Endothelial cell of umbilical vein (primary cell): ENCODE results near the gene CENPVL3. TPM values are rescaled to one million over a fixed set of nuclear protein-coding genes. Genes with fewer than 3 reads are reported as not detected.

Source experiments
- BruUV-seq: library from RNA; stranded (reverse); fragments of 400-500 nt; replicated peaks from 2 replicates; lab custom pipeline; 2021; lab: Mats Ljungman, UMichigan
- CTCF ChIA-PET: fragments of 300-600, 350-600 bp; sonication (Branson Sonifier 250); formaldehyde crosslinking; loops from one replicate; lab custom pipeline; 2021; ENCODE audit warnings: antibody characterized with exemption, inconsistent platforms; lab: Charles Lee
- POLR2A ChIA-PET: fragments of 300-600, 350-600 bp; sonication (Branson Sonifier 250); formaldehyde crosslinking; loops from one replicate; lab custom pipeline; 2021; ENCODE audit warnings: antibody characterized with exemption, inconsistent platforms; lab: Charles Lee
- DNase-seq: peaks from one replicate; pipeline ENCODE4 v3.0.0-alpha.2; 2011; ENCODE audit warnings: low read depth, low spot score
- FAIRE-seq: peaks from 2 replicates; lab custom pipeline; 2011; peaks lifted over from hg19 to GRCh38; lab: Jason Lieb, UNC
- H2AFZ ChIP-seq: 2 replicates; pipeline ENCODE4 v1.6.0; 2012; ENCODE audit warnings: low read depth, low read length, control low read depth, inconsistent platforms
- H3K27ac ChIP-seq: 2 replicates; pipeline ENCODE4 v1.5.1; 2011; ENCODE audit warnings: low read depth, mild to moderate bottlenecking, control low read depth, low read length, moderate library complexity; ENCODE audit not compliant: insufficient read depth
- H3K27me3 ChIP-seq, 2 experiments: 2 replicates each; pipeline versions ENCODE4 v1.6.0 to v1.6.1; 2011; ENCODE audit warnings: low read length in 2 of 2, mixed read lengths in 1 of 2; ENCODE audit not compliant: control insufficient read depth in 2 of 2, insufficient read depth in 2 of 2
- H3K36me3 ChIP-seq, 2 experiments: 2 replicates in 1 of 2; 3 replicates in 1 of 2; pipeline ENCODE4 v1.5.1; 2011; ENCODE audit warnings: low read length in 2 of 2, mild to moderate bottlenecking in 1 of 2, moderate library complexity in 1 of 2; ENCODE audit not compliant: control insufficient read depth in 2 of 2, insufficient read depth in 2 of 2; ENCODE audit errors: extremely low read depth in 1 of 2
- H3K4me1 ChIP-seq: 3 replicates; pipeline ENCODE4 v1.5.1; 2011; ENCODE audit warnings: mild to moderate bottlenecking, low read length; ENCODE audit not compliant: control insufficient read depth, insufficient read depth; ENCODE audit errors: extremely low read depth
- H3K4me2 ChIP-seq: 2 replicates; pipeline ENCODE4 v1.6.1; 2011; ENCODE audit warnings: low read length, control low read depth, mixed read lengths; ENCODE audit not compliant: insufficient read depth
- H3K4me3 ChIP-seq, 3 experiments: fragments of 200-600 bp in 1 of 3; sonication (generic), shearing (Covaris generic) in 1 of 3; replicated peaks in 1 of 3; 2 replicates each; pipeline ENCODE4 v1.5.1; 2011 to 2016; ENCODE audit warnings: control low read depth in 3 of 3, low read length in 3 of 3, mild to moderate bottlenecking in 2 of 3, inconsistent platforms in 1 of 3, low read depth in 1 of 3, moderate library complexity in 1 of 3; ENCODE audit not compliant: insufficient read depth in 1 of 3
- H3K79me2 ChIP-seq: 2 replicates; pipeline ENCODE4 v1.6.0; 2012; ENCODE audit warnings: low read length, inconsistent platforms; ENCODE audit not compliant: control insufficient read depth, insufficient read depth
- H3K9ac ChIP-seq: replicated peaks from 2 replicates; pipeline ENCODE3; 2011; ENCODE audit warnings: low read length, control low read depth; ENCODE audit not compliant: insufficient read depth; ENCODE audit errors: extremely low read depth
- H3K9me1 ChIP-seq: replicated peaks from 3 replicates; pipeline ENCODE4 v1.6.0; 2011; ENCODE audit warnings: mild to moderate bottlenecking, low read length; ENCODE audit not compliant: control insufficient read depth, insufficient read depth; ENCODE audit errors: extremely low read depth
- H3K9me3 ChIP-seq: replicated peaks from 2 replicates; pipeline ENCODE4 v1.5.1; 2012; ENCODE audit warnings: low read length, inconsistent platforms; ENCODE audit not compliant: control insufficient read depth, insufficient read depth
- H4K20me1 ChIP-seq: replicated peaks from 2 replicates; pipeline ENCODE3; 2011; ENCODE audit warnings: mild to moderate bottlenecking, low read length; ENCODE audit not compliant: control insufficient read depth, insufficient read depth; ENCODE audit errors: extremely low read depth
- EZH2 ChIP-seq: IDR thresholded peaks from 2 replicates; pipeline ENCODE4 v1.6.1; 2012; ENCODE audit warnings: borderline replicate concordance, low read depth, mild to moderate bottlenecking, moderate library complexity, low read length, inconsistent platforms; ENCODE audit not compliant: severe bottlenecking
- FOS ChIP-seq: IDR thresholded peaks from 2 replicates; pipeline ENCODE4 v1.6.1; 2011; ENCODE audit warnings: mild to moderate bottlenecking, low read length, moderate library complexity, borderline replicate concordance; ENCODE audit not compliant: insufficient read depth
- GATA2 ChIP-seq: IDR thresholded peaks from 2 replicates; pipeline ENCODE4 v1.7.0; 2011; ENCODE audit warnings: low read depth, mild to moderate bottlenecking, moderate library complexity, mixed read lengths, low read length; ENCODE audit not compliant: insufficient read length, insufficient read depth
- JUN ChIP-seq: IDR thresholded peaks from 2 replicates; pipeline ENCODE4 v1.6.1; 2011; ENCODE audit warnings: borderline replicate concordance, low read depth; ENCODE audit not compliant: insufficient read length, insufficient read depth
- MYC ChIP-seq: IDR thresholded peaks from one replicate; pipeline ENCODE4 v1.6.1; 2011; ENCODE audit warnings: mild to moderate bottlenecking, low read depth, low read length
- POLR2A ChIP-seq: IDR thresholded peaks from 2 replicates; pipeline ENCODE4 v1.6.1; 2012; ENCODE audit warnings: low read depth, mild to moderate bottlenecking, control low read depth, low read length
- POLR2AphosphoS5 ChIP-seq: IDR thresholded peaks from 2 replicates; pipeline ENCODE4 v1.6.1; 2012; ENCODE audit warnings: low read depth, mild to moderate bottlenecking, control low read depth, low read length, moderate library complexity; ENCODE audit not compliant: insufficient read depth
- dilution Hi-C: fragments of 300-500 bp; cut with MboI; formaldehyde crosslinking; loops from one replicate; pipeline ENCODE4 v1.15.0; 2019; ENCODE audit warnings: low sequenced_read_pairs; ENCODE audit not compliant: extremely low pct_ligation_motif_present
- intact Hi-C: fragments of 100-400 bp; cut with micrococcal nuclease; formaldehyde crosslinking; loops from one replicate; pipeline ENCODE4 v1.10.0; 2022
- polyA plus RNA-seq, 4 experiments: library from polyadenylated mRNA; depleted of rRNA in 3 of 4; stranded (reverse) in 3 of 4; unstranded in 1 of 4; fragments of >200 nt; gene quantifications; 2 replicates each; pipeline versions ENCODE4 v1.2.1 to v1.2.3, GENCODE V29; 2011 to 2012; ENCODE audit warnings: missing spikeins in 1 of 4
- total RNA-seq: library from RNA; stranded (reverse); gene quantifications from 2 replicates; pipeline ENCODE4 v1.2.3, GENCODE V29; 2021
- TF ChIP-seq, protein P1 (sequence below): IDR thresholded peaks from 2 replicates; pipeline ENCODE4 v1.6.1; 2011; ENCODE audit not compliant: insufficient read depth, insufficient read length
- TF ChIP-seq, protein P2 (sequence below), 2 donors: IDR thresholded peaks; 1 replicate in 1 of 2; 2 replicates in 1 of 2; pipeline ENCODE4 v1.5.1; 2011; ENCODE audit warnings: low read length in 2 of 2, mild to moderate bottlenecking in 2 of 2, moderate library complexity in 2 of 2, control low read depth in 1 of 2, inconsistent platforms in 1 of 2, low read depth in 1 of 2; ENCODE audit not compliant: insufficient read depth in 1 of 2; ENCODE audit errors: extremely low read depth in 1 of 2

The CENPVL3 gene
- total and polyA plus RNA-seq, 2 donors (not counting 3 experiments of a cell fraction or from before 2014, with no cell fraction given): not detected

DNA sequence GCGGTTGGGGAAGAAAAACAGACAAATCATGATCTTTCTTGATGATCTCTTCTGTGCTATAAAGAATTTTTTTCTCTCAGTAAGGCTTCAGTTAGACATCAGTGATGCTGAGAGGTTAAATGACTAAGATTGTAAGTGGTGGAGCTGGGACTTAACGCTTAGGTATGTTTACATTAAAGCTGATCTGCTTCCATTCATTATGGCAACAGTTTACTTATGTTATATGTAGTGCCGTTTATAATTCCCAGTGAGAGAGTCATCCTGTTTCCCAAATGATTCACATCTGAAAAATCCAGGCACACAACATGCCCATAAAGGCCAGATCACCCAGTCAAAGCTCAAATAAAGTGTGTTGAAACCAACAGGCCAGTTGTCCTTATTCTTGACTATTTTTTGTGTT lies 50.1 kb downstream of the CENPVL3 start:
- Histone ChIP-seq H4K20me1 (no peaks in the 10 kb centered on the region), H3K4me3 (no peak overlapping the region), H3K4me2 (no peak overlapping the region), H2AFZ (no peak overlapping the region), H3K9me3 (no peaks in the 10 kb centered on the region), H3K36me3 (no peaks in the 10 kb centered on the region), H3K27me3 (no peaks in the 10 kb centered on the region), H3K27ac (no peak overlapping the region), H3K9me1 (no peaks in the 10 kb centered on the region), H3K79me2 (no peaks in the 10 kb centered on the region), H3K9ac (no peak overlapping the region), H3K4me1 (no peaks in the 10 kb centered on the region)
- intact Hi-C loops (no loop called here), dilution Hi-C loops (no loop called here)
- TF ChIP-seq EZH2 (no peak), FOS (no peak), MYC (no peak), POLR2AphosphoS5 (no peak), POLR2A (no peak), JUN (no peak), GATA2 (no peak)
- TF ChIP-seq, protein P1, sequence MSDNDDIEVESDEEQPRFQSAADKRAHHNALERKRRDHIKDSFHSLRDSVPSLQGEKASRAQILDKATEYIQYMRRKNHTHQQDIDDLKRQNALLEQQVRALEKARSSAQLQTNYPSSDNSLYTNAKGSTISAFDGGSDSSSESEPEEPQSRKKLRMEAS: no peak
- TF ChIP-seq, protein P2, sequence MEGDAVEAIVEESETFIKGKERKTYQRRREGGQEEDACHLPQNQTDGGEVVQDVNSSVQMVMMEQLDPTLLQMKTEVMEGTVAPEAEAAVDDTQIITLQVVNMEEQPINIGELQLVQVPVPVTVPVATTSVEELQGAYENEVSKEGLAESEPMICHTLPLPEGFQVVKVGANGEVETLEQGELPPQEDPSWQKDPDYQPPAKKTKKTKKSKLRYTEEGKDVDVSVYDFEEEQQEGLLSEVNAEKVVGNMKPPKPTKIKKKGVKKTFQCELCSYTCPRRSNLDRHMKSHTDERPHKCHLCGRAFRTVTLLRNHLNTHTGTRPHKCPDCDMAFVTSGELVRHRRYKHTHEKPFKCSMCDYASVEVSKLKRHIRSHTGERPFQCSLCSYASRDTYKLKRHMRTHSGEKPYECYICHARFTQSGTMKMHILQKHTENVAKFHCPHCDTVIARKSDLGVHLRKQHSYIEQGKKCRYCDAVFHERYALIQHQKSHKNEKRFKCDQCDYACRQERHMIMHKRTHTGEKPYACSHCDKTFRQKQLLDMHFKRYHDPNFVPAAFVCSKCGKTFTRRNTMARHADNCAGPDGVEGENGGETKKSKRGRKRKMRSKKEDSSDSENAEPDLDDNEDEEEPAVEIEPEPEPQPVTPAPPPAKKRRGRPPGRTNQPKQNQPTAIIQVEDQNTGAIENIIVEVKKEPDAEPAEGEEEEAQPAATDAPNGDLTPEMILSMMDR (IDR thresholded peaks at IDR 0.05; ENCODE audit: extremely low read depth in 1 of 2, insufficient read depth in 1 of 2, low read depth in 1 of 2, low read length in 2 of 2): no peak
- BruUV-seq: no TSS peak
- DNase-seq: no peak
- no peak for FAIRE-seq
- CTCF ChIA-PET: no interaction called here
- POLR2A ChIA-PET: no interaction called here

Other genes starting within 250 kb of the CENPVL3 start
- 3.7 and 3.9 TPM in 2 replicates for gene NUDT11, start 122.3 kb downstream of the CENPVL3 start, total RNA-seq
- 3.5 and 4.3 TPM in 2 replicates for gene NUDT11, start 122.3 kb downstream of the CENPVL3 start, polyA plus RNA-seq
- gene CENPVL2, start 63.9 kb upstream of the CENPVL3 start, total RNA-seq: not detected in 2 replicates
- not detected in 2 replicates for gene CENPVL2, start 63.9 kb upstream of the CENPVL3 start, polyA plus RNA-seq
- not detected in 2 replicates for gene CENPVL1, start 91.6 kb upstream of the CENPVL3 start, total RNA-seq
- not detected in 2 replicates for gene CENPVL1, start 91.6 kb upstream of the CENPVL3 start, polyA plus RNA-seq
- gene GSPT2, start 124.5 kb upstream of the CENPVL3 start, total RNA-seq: 7.5 TPM in 2 replicates
- gene GSPT2, start 124.5 kb upstream of the CENPVL3 start, polyA plus RNA-seq: 2.0 and 2.1 TPM in 2 replicates